Neural cell (in vitro differentiated cells): Measurements from ENCODE around the gene ESPL1. TPM values are rescaled to one million over a fixed set of nuclear protein-coding genes. Genes with fewer than 3 reads are reported as not detected.

ENCODE experiments used
- H2AFZ ChIP-seq: fragments of 200-600, 300-800 bp; sonication (generic), shearing (Covaris generic); 2 replicates; pipeline ENCODE4 v1.6.0; 2014; ENCODE audit warnings: low read depth, mild to moderate bottlenecking, antibody characterized with exemption, low read length, moderate library complexity
- H3F3A ChIP-seq: fragments of 200-600 bp; shearing (Covaris generic); 2 replicates; pipeline ENCODE4 v1.6.1; 2016; ENCODE audit warnings: mild to moderate bottlenecking, moderate library complexity, mixed read lengths, antibody characterized with exemption, low read length; ENCODE audit not compliant: insufficient read depth, poor library complexity, severe bottlenecking
- H3K27ac ChIP-seq: fragments of 200-600, 300-800 bp; sonication (generic), shearing (Covaris generic); 2 replicates; pipeline ENCODE4 v1.5.1; 2014; ENCODE audit warnings: mild to moderate bottlenecking, low read length, moderate library complexity
- H3K27me3 ChIP-seq: fragments of 300-800, 200-600 bp; sonication (generic), shearing (Covaris generic); 2 replicates; pipeline ENCODE4 v1.6.0; 2014; ENCODE audit warnings: mild to moderate bottlenecking, low read depth, low read length, moderate library complexity; ENCODE audit not compliant: insufficient read depth
- H3K36me3 ChIP-seq: fragments of 300-800, 200-600 bp; sonication (generic), shearing (Covaris generic); 2 replicates; pipeline ENCODE4 v1.5.1; 2014; ENCODE audit warnings: mild to moderate bottlenecking, antibody characterized with exemption, low read length, moderate library complexity; ENCODE audit not compliant: insufficient read depth
- H3K4me2 ChIP-seq: fragments of 300-800, 200-600 bp; sonication (generic), shearing (Covaris generic); 2 replicates; pipeline ENCODE4 v1.6.0; 2014; ENCODE audit warnings: mild to moderate bottlenecking, low read length
- H3K4me3 ChIP-seq: fragments of 300-800, 200-600 bp; sonication (generic), shearing (Covaris generic); 2 replicates; pipeline ENCODE4 v1.5.1; 2014; ENCODE audit warnings: mild to moderate bottlenecking, low read length, moderate library complexity
- H3K79me2 ChIP-seq: fragments of 200-600 bp; shearing (Covaris generic); replicated peaks from 2 replicates; pipeline ENCODE4 v1.6.0; 2014; ENCODE audit warnings: mild to moderate bottlenecking, low read length, moderate library complexity; ENCODE audit not compliant: insufficient read depth
- H3K9ac ChIP-seq: fragments of 300-800, 200-600 bp; sonication (generic), shearing (Covaris generic); 2 replicates; pipeline ENCODE4 v1.6.1; 2016; ENCODE audit warnings: mild to moderate bottlenecking, low read length, mixed read lengths
- H3K9me2 ChIP-seq: fragments of 200-600 bp; shearing (Covaris generic); 2 replicates; pipeline ENCODE4 v1.6.1; 2016; ENCODE audit warnings: mild to moderate bottlenecking, low read length, mixed read lengths; ENCODE audit not compliant: insufficient read depth
- H3K9me3 ChIP-seq: fragments of 200-600, 300-800 bp; sonication (generic), shearing (Covaris generic); 2 replicates; pipeline ENCODE4 v1.6.1; 2016; ENCODE audit warnings: mild to moderate bottlenecking, mixed run types, low read length, moderate library complexity, mixed read lengths
- H4K20me1 ChIP-seq: fragments of 200-600 bp; shearing (Covaris generic); 2 replicates; pipeline ENCODE4 v1.6.1; 2016; ENCODE audit warnings: mild to moderate bottlenecking, mixed run types; ENCODE audit not compliant: insufficient read depth
- EP300 ChIP-seq: fragments of 450-650 bp; conservative IDR thresholded peaks from 2 replicates; pipeline ENCODE4 v1.6.1; 2014; ENCODE audit warnings: antibody characterized with exemption, mild to moderate bottlenecking, moderate library complexity; ENCODE audit not compliant: poor library complexity, severe bottlenecking
- EZH2 ChIP-seq: fragments of 200-600, 300-800 bp; shearing (Covaris generic), sonication (generic); IDR thresholded peaks from 2 replicates; pipeline ENCODE4 v1.6.1; 2014; ENCODE audit warnings: antibody characterized with exemption, low read length, borderline replicate concordance, mild to moderate bottlenecking; ENCODE audit not compliant: insufficient read depth, poor library complexity, severe bottlenecking
- MXI1 ChIP-seq: fragments of 450-650 bp; conservative IDR thresholded peaks from 2 replicates; pipeline ENCODE4 v1.6.1; 2014; ENCODE audit warnings: antibody characterized with exemption, mild to moderate bottlenecking; ENCODE audit not compliant: poor library complexity, severe bottlenecking
- POLR2AphosphoS5 ChIP-seq: IDR thresholded peaks from 2 replicates; pipeline ENCODE4 v1.6.1; 2012
- RAD21 ChIP-seq: fragments of 450-650 bp; conservative IDR thresholded peaks from 2 replicates; pipeline ENCODE4 v1.6.1; 2014; ENCODE audit warnings: antibody characterized with exemption, mild to moderate bottlenecking, moderate library complexity
- SMC3 ChIP-seq: fragments of 450-650 bp; conservative IDR thresholded peaks from 2 replicates; pipeline ENCODE4 v1.6.1; 2014; ENCODE audit warnings: antibody characterized with exemption, mild to moderate bottlenecking, moderate library complexity; ENCODE audit not compliant: poor library complexity
- TAF1 ChIP-seq: IDR thresholded peaks from 2 replicates; pipeline ENCODE4 v1.6.1; 2012; ENCODE audit warnings: low read depth
- polyA plus RNA-seq: library from polyadenylated mRNA; depleted of rRNA; stranded (reverse); fragments of >200 nt; gene quantifications from 2 replicates; pipeline ENCODE4 v1.2.3, GENCODE V29; 2014
- TF ChIP-seq, protein P1 (sequence below): IDR thresholded peaks from 2 replicates; pipeline ENCODE4 v1.6.1; 2012; ENCODE audit warnings: borderline replicate concordance
- TF ChIP-seq, protein P2 (sequence below): fragments of 450-650 bp; IDR thresholded peaks from 2 replicates; pipeline ENCODE4 v1.5.1; 2014; ENCODE audit warnings: antibody characterized with exemption, mild to moderate bottlenecking, moderate library complexity; ENCODE audit not compliant: poor library complexity, severe bottlenecking

The ESPL1 gene
- polyA plus RNA-seq, 1 donor from 2014 or later: 0.33 TPM

DNA sequence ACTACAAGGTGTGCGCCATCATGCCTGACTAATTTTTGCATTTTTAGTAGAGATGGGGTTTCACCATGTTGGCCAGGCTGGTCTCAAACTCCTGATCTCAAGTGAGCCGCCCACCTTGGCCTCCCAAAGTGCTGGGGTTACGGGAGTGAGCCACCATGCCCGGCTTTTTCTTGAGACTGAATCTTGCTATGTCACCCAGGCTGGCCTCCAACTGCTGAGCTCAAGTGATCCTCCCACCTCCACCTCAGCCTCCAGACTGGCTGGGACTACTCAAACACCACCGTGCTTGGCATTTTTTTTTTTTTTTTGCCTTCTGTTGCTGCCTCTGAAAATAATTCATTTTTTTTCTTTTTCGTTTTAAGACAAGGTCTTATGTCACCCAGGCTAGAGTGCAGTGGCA lies 8.2 kb upstream of the ESPL1 start:
- H4K20me1 ChIP-seq: no peaks in the 10 kb centered on the region
- H3K27ac ChIP-seq: no peak overlapping the region
- H3K9me3 ChIP-seq: no peaks in the 10 kb centered on the region
- no peak overlapping the region for H3K4me3 ChIP-seq
- no peaks in the 10 kb centered on the region for H3F3A ChIP-seq
- no peaks in the 10 kb centered on the region for H3K36me3 ChIP-seq
- no peak overlapping the region for H3K9ac ChIP-seq
- H3K4me2 ChIP-seq: no peak overlapping the region
- TF ChIP-seq SMC3 (no peak), MXI1 (no peak), EZH2 (no peak), RAD21 (no peak), EP300 (no peak), POLR2AphosphoS5 (no peak), TAF1 (no peak)
- TF ChIP-seq, protein P1, sequence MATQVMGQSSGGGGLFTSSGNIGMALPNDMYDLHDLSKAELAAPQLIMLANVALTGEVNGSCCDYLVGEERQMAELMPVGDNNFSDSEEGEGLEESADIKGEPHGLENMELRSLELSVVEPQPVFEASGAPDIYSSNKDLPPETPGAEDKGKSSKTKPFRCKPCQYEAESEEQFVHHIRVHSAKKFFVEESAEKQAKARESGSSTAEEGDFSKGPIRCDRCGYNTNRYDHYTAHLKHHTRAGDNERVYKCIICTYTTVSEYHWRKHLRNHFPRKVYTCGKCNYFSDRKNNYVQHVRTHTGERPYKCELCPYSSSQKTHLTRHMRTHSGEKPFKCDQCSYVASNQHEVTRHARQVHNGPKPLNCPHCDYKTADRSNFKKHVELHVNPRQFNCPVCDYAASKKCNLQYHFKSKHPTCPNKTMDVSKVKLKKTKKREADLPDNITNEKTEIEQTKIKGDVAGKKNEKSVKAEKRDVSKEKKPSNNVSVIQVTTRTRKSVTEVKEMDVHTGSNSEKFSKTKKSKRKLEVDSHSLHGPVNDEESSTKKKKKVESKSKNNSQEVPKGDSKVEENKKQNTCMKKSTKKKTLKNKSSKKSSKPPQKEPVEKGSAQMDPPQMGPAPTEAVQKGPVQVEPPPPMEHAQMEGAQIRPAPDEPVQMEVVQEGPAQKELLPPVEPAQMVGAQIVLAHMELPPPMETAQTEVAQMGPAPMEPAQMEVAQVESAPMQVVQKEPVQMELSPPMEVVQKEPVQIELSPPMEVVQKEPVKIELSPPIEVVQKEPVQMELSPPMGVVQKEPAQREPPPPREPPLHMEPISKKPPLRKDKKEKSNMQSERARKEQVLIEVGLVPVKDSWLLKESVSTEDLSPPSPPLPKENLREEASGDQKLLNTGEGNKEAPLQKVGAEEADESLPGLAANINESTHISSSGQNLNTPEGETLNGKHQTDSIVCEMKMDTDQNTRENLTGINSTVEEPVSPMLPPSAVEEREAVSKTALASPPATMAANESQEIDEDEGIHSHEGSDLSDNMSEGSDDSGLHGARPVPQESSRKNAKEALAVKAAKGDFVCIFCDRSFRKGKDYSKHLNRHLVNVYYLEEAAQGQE: no peak
- TF ChIP-seq, protein P2, sequence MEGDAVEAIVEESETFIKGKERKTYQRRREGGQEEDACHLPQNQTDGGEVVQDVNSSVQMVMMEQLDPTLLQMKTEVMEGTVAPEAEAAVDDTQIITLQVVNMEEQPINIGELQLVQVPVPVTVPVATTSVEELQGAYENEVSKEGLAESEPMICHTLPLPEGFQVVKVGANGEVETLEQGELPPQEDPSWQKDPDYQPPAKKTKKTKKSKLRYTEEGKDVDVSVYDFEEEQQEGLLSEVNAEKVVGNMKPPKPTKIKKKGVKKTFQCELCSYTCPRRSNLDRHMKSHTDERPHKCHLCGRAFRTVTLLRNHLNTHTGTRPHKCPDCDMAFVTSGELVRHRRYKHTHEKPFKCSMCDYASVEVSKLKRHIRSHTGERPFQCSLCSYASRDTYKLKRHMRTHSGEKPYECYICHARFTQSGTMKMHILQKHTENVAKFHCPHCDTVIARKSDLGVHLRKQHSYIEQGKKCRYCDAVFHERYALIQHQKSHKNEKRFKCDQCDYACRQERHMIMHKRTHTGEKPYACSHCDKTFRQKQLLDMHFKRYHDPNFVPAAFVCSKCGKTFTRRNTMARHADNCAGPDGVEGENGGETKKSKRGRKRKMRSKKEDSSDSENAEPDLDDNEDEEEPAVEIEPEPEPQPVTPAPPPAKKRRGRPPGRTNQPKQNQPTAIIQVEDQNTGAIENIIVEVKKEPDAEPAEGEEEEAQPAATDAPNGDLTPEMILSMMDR: no peak
- no peaks in the 10 kb centered on the region for H3K27me3 ChIP-seq
- H3K9me2 ChIP-seq: no peaks in the 10 kb centered on the region
- H2AFZ ChIP-seq: no peak overlapping the region
- H3K79me2 ChIP-seq: no peaks in the 10 kb centered on the region

DNA sequence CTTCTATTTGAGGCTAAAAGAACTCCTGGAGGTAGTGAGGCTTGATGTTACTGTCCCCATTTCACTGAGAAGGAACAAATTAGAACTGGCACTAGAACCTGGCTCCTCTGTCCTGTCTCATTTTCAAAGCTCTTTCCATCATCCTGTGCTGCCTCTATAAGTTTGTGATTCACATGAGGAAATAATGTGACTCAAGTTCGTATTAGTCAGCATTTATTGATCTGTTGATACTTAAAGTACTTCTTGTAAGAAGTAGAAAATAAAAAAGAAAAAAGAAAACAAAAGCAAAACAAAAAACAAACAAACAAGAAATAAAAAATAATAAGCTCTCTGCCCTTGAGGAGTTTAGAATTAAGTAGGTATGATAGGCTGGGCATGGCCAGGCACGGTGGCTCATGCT lies 2.3 kb upstream of the ESPL1 start:
- Histone ChIP-seq H3F3A (no peaks in the 10 kb centered on the region), H3K27me3 (no peaks in the 10 kb centered on the region), H3K4me2 (no peak overlapping the region), H3K9ac (no peak overlapping the region), H3K4me3 (no peak overlapping the region), H3K27ac (no peak overlapping the region), H3K79me2 (no peaks in the 10 kb centered on the region), H3K9me3 (no peaks in the 10 kb centered on the region), H4K20me1 (no peaks in the 10 kb centered on the region), H3K9me2 (no peaks in the 10 kb centered on the region), H2AFZ (no peak overlapping the region), H3K36me3 (no peaks in the 10 kb centered on the region)
- TF ChIP-seq EZH2: no peak
- TF ChIP-seq MXI1: no peak
- TF ChIP-seq EP300: no peak
- TF ChIP-seq, protein P2: no peak
- no peak for TF ChIP-seq TAF1
- no peak for TF ChIP-seq RAD21
- TF ChIP-seq, protein P1: no peak
